GM21447 (cell line): ENCODE results near the gene BORCS8.

Experiments
- ATAC-seq: cut with Tn5 transposase; IDR thresholded peaks from one replicate; pipeline ENCODE4 v1.9.1; 2021; ENCODE audit not compliant: unreplicated experiment

Gene BORCS8

GRCh38 chr19:19214892-19215291 is 22.9 kb upstream of the BORCS8 start:
- ATAC-seq = no peak

- no peak for ATAC-seq
These were observed 22.2 kb upstream of the BORCS8 start for GRCh38 chr19:19214159-19214490.

GRCh38 chr19:19213426-19214158 is 21.6 kb upstream of the BORCS8 start:
- no peak for ATAC-seq

GRCh38 chr19:19212916-19213315 is 21.0 kb upstream of the BORCS8 start:
- ATAC-seq = no peak

- no peak for ATAC-seq
These were observed 19.8 kb upstream of the BORCS8 start, which contains the start of gene NCAN for GRCh38 chr19:19211499-19212420. TSS of gene NCAN (plus strand) at chr19:19211958. CDS start at chr19:19216954, 4,996 bp downstream.

- no peak for ATAC-seq
These were observed 17.4 kb upstream of the BORCS8 start for GRCh38 chr19:19209372-19209771.

- ATAC-seq = no peak
These were observed 16.0 kb upstream of the BORCS8 start for GRCh38 chr19:19207637-19208572.

GRCh38 chr19:19206938-19207337 is 15.0 kb upstream of the BORCS8 start:
- no peak for ATAC-seq

GRCh38 chr19:19205416-19206410 is 13.8 kb upstream of the BORCS8 start:
- no peak for ATAC-seq

- ATAC-seq = no peak
These were observed 12.2 kb upstream of the BORCS8 start for GRCh38 chr19:19204181-19204580.

GRCh38 chr19:19203012-19203856 is 11.3 kb upstream of the BORCS8 start, which contains the start of gene NR2C2AP:
TSS of gene NR2C2AP (minus strand) at chr19:19203414. CDS start at chr19:19203060, 354 bp downstream.
- ATAC-seq = peak; percentile 66

- ATAC-seq = peak; percentile 25
These were observed 10.7 kb upstream of the BORCS8 start for GRCh38 chr19:19202707-19203011.

GRCh38 chr19:19201697-19202630 is 10.0 kb upstream of the BORCS8 start:
- ATAC-seq = no peak

GRCh38 chr19:19193926-19194325 is 2.0 kb upstream of the BORCS8 start:
- ATAC-seq = no peak

- no peak for ATAC-seq
These were observed 1.0 kb upstream of the BORCS8 start for GRCh38 chr19:19192910-19193423.

- ATAC-seq = no peak
These were observed 229 bp downstream of the BORCS8 start for GRCh38 chr19:19191768-19192077.

GRCh38 chr19:19186742-19187141 is 5.2 kb downstream of the BORCS8 start:
- ATAC-seq = no peak
